SU-DHL-6 (cell line): ENCODE data around the gene PHF1.

Experiments
- H2AFZ ChIP-seq: fragments of 200-600 bp; sonication (generic); 2 replicates; pipeline ENCODE4 v1.6.1; 2014; ENCODE audit warnings: low read depth, mild to moderate bottlenecking, moderate library complexity, mixed read lengths, antibody characterized with exemption, low read length; ENCODE audit not compliant: severe bottlenecking
- H3F3A ChIP-seq: fragments of 200-600 bp; shearing (Covaris generic); 2 replicates; pipeline ENCODE4 v1.6.0; 2016; ENCODE audit warnings: antibody characterized with exemption, mild to moderate bottlenecking; ENCODE audit not compliant: insufficient read depth
- H3K27ac ChIP-seq: fragments of 200-600 bp; sonication (generic); 2 replicates; pipeline ENCODE4 v1.5.1; 2016; ENCODE audit warnings: low read depth, mild to moderate bottlenecking, low read length, moderate library complexity, mixed read lengths
- H3K27me3 ChIP-seq: fragments of 200-600 bp; sonication (generic), shearing (Covaris generic); 2 replicates; pipeline ENCODE4 v1.6.0; 2014; ENCODE audit warnings: mild to moderate bottlenecking, low read length
- H3K36me3 ChIP-seq: fragments of 200-600 bp; sonication (generic); 2 replicates; pipeline ENCODE4 v1.6.1; 2014; ENCODE audit warnings: mild to moderate bottlenecking, low read length, mixed read lengths
- H3K4me2 ChIP-seq: fragments of 300-600, 200-600 bp; shearing (Covaris generic), sonication (generic); 2 replicates; pipeline ENCODE4 v1.6.0; 2014; ENCODE audit warnings: low read length, low read depth, mild to moderate bottlenecking; ENCODE audit not compliant: poor library complexity, severe bottlenecking
- H3K4me3 ChIP-seq: fragments of 200-600 bp; sonication (generic); 2 replicates; pipeline ENCODE4 v1.5.1; 2014; ENCODE audit warnings: antibody characterized with exemption, low read length, mild to moderate bottlenecking, mixed read lengths; ENCODE audit not compliant: insufficient read depth, poor library complexity, severe bottlenecking
- H3K79me2 ChIP-seq: fragments of 200-600 bp; sonication (generic); 2 replicates; pipeline ENCODE4 v1.6.1; 2014; ENCODE audit warnings: mild to moderate bottlenecking, low read length, moderate library complexity; ENCODE audit not compliant: insufficient read depth
- H3K9ac ChIP-seq: fragments of 200-600 bp; sonication (generic); 2 replicates; pipeline ENCODE4 v1.7.0; 2014; ENCODE audit warnings: mild to moderate bottlenecking, low read length
- H3K9me2 ChIP-seq: fragments of 200-600 bp; sonication (generic); replicated peaks from 2 replicates; pipeline ENCODE4 v1.6.1; 2014; ENCODE audit warnings: low read length; ENCODE audit not compliant: insufficient read depth
- H3K9me3 ChIP-seq: fragments of 200-600 bp; sonication (generic); 2 replicates; pipeline ENCODE4 v1.6.1; 2014; ENCODE audit warnings: low read length, mixed read lengths; ENCODE audit not compliant: insufficient read depth
- H4K20me1 ChIP-seq: fragments of 200-600 bp; sonication (generic); 2 replicates; pipeline ENCODE4 v1.6.1; 2014; ENCODE audit warnings: low read depth, mild to moderate bottlenecking, antibody characterized with exemption, low read length, moderate library complexity, mixed read lengths
- CTCF ChIP-seq: fragments of 200-600 bp; sonication (generic); IDR thresholded peaks from one replicate; pipeline ENCODE4 v1.5.1; 2017; ENCODE audit warnings: antibody characterized with exemption, mild to moderate bottlenecking, low read length, moderate library complexity; ENCODE audit not compliant: insufficient read depth, poor library complexity, severe bottlenecking
- EZH2phosphoT487 ChIP-seq: fragments of 200-600 bp; sonication (generic), shearing (Covaris generic); conservative IDR thresholded peaks from 2 replicates; pipeline ENCODE4 v1.6.1; 2018; ENCODE audit warnings: mild to moderate bottlenecking, antibody characterized with exemption, low read length, moderate library complexity, mixed read lengths

Gene PHF1

DNA sequence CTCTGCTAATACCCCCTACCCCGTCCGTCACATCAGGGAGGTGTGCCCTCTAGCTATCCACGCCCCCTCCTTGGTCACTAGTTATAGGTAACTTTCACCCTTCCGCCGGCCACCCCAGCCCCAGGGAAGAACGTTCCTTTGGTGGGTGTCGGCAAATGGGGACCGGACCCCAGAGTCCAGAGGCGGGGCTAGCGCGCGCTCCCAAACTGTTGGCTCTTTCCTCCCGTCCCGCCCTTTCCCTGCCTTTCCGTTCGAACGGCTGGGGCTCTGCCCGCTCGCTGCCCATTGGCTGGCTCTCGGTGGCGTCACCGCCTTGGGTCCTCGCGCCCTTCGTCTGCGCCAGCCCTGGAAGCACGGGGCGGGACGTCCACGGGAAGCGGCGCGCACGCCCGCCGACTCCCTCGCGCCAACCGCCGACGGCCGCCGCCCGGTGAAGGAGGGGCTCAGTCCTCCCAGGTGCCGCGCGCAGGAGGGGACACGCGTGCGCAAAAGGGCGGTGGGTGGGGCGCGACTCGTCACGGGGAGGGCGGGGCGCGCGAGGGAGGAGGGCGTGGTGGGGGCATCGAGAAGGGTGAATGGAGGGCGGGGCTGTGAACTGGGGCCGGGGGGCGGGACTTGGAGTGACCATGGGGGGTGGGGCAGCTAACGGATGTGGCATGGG is 634 bp upstream of the PHF1 start:
- TF ChIP-seq CTCF: no peak
- TF ChIP-seq EZH2phosphoT487: no peak
- H3K9me2 ChIP-seq: no peaks in the 10 kb centered on the region
- H3K27ac ChIP-seq: peak overlapping the region; percentile 85
- H3K27me3 ChIP-seq: no peaks in the 10 kb centered on the region
- H3K4me3 ChIP-seq: peak overlapping the region; percentile 72
- no peaks in the 10 kb centered on the region for H3K9me3 ChIP-seq
- peak overlapping the region; percentile 79 for H3K9ac ChIP-seq
- no peaks in the 10 kb centered on the region for H3K79me2 ChIP-seq
- H3K36me3 ChIP-seq: peaks cover 15% of the 10 kb centered on the region; the same call in 1 of the 2 replicates
- no peaks in the 10 kb centered on the region for H4K20me1 ChIP-seq
- H3K4me2 ChIP-seq: peak overlapping the region; percentile 90
- peak overlapping the region; percentile 35 for H2AFZ ChIP-seq
- peaks cover 68% of the 10 kb centered on the region for H3F3A ChIP-seq

- H3K9me3 ChIP-seq: no peaks in the 10 kb centered on the region
- H3K9ac ChIP-seq: peak overlapping the region; percentile 79
- peak overlapping the region; percentile 49 for H3K27ac ChIP-seq
- H3K4me3 ChIP-seq: peak overlapping the region; percentile 72
- H3K4me2 ChIP-seq: peak overlapping the region; percentile 69
- peaks cover 67% of the 10 kb centered on the region for H3F3A ChIP-seq
- H3K79me2 ChIP-seq: peaks cover 10% of the 10 kb centered on the region
- no peaks in the 10 kb centered on the region for H3K27me3 ChIP-seq
- no peaks in the 10 kb centered on the region for H4K20me1 ChIP-seq
- peaks cover 11% of the 10 kb centered on the region; the same call in 1 of the 2 replicates for H3K36me3 ChIP-seq
- TF ChIP-seq CTCF (no peak), EZH2phosphoT487 (no peak)
- no peaks in the 10 kb centered on the region for H3K9me2 ChIP-seq
- H2AFZ ChIP-seq: peak overlapping the region; percentile 15
Observed at GRCh38 chr6:33411632-33412005, 805 bp downstream of the PHF1 start.

GRCh38 chr6:33412140-33413009 is 1.6 kb downstream of the PHF1 start:
- H3K27me3 ChIP-seq: no peaks in the 10 kb centered on the region
- no peak overlapping the region for H3K9ac ChIP-seq
- peaks cover 6% of the 10 kb centered on the region; the same call in 1 of the 2 replicates for H3K36me3 ChIP-seq
- no peak overlapping the region for H2AFZ ChIP-seq
- no peak overlapping the region for H3K4me3 ChIP-seq
- no peak overlapping the region for H3K4me2 ChIP-seq
- no peaks in the 10 kb centered on the region for H3K9me2 ChIP-seq
- no peaks in the 10 kb centered on the region for H4K20me1 ChIP-seq
- H3K9me3 ChIP-seq: no peaks in the 10 kb centered on the region
- peaks cover 59% of the 10 kb centered on the region for H3F3A ChIP-seq
- no peak for TF ChIP-seq CTCF
- TF ChIP-seq EZH2phosphoT487: no peak
- H3K79me2 ChIP-seq: peaks cover 18% of the 10 kb centered on the region
- no peak overlapping the region; the same call in 1 of the 2 replicates for H3K27ac ChIP-seq
